HG02870 (cell line): ENCODE data around the gene UBE2J2.

Source experiments
- ATAC-seq: cut with Tn5 transposase; IDR thresholded peaks from one replicate; pipeline ENCODE4 v1.9.1; 2021; ENCODE audit warnings: mild to moderate bottlenecking, moderate library complexity; ENCODE audit not compliant: unreplicated experiment

Gene UBE2J2

GRCh38 chr1:1282998-1283397 is 9.3 kb upstream of the UBE2J2 start:
- ATAC-seq: no peak

GRCh38 chr1:1281533-1282321 is 8.1 kb upstream of the UBE2J2 start:
- no peak for ATAC-seq

- ATAC-seq: no peak
Measured at GRCh38 chr1:1280782-1281481, 7.3 kb upstream of the UBE2J2 start.

- ATAC-seq: no peak
Measured at GRCh38 chr1:1279028-1279427, 5.4 kb upstream of the UBE2J2 start.

- no peak for ATAC-seq
Measured at GRCh38 chr1:1278620-1279019, 5.0 kb upstream of the UBE2J2 start.

- ATAC-seq: no peak
Measured at GRCh38 chr1:1275836-1276235, 2.2 kb upstream of the UBE2J2 start.

- ATAC-seq: no peak
Measured at GRCh38 chr1:1274931-1275431, 1.3 kb upstream of the UBE2J2 start.

GRCh38 chr1:1274299-1274930 is 761 bp upstream of the UBE2J2 start:
- no peak for ATAC-seq

GRCh38 chr1:1273209-1273511 is 494 bp downstream of the UBE2J2 start:
- ATAC-seq: no peak

- ATAC-seq: no peak
Measured at GRCh38 chr1:1272341-1273208, 1.1 kb downstream of the UBE2J2 start.

GRCh38 chr1:1270813-1271212 is 2.8 kb downstream of the UBE2J2 start:
- no peak for ATAC-seq

GRCh38 chr1:1268284-1268682 is 5.4 kb downstream of the UBE2J2 start:
- ATAC-seq: no peak

- ATAC-seq: no peak
Measured at GRCh38 chr1:1267488-1268283, 6.0 kb downstream of the UBE2J2 start.

- ATAC-seq: no peak
Measured at GRCh38 chr1:1264868-1265272, 8.8 kb downstream of the UBE2J2 start.

- no peak for ATAC-seq
Measured at GRCh38 chr1:1264026-1264425, 9.6 kb downstream of the UBE2J2 start.

- ATAC-seq: no peak
Measured at GRCh38 chr1:1262758-1263157, 10.9 kb downstream of the UBE2J2 start.

- ATAC-seq: no peak
Measured at GRCh38 chr1:1262071-1262470, 11.6 kb downstream of the UBE2J2 start.

- ATAC-seq: no peak
Measured at GRCh38 chr1:1260843-1261560, 12.7 kb downstream of the UBE2J2 start.

GRCh38 chr1:1259951-1260600 is 13.6 kb downstream of the UBE2J2 start:
- ATAC-seq: no peak
